Omental fat pad (tissue), 4 donors: Measurements from ENCODE around the gene KCNC1. TPM values are rescaled to one million over a fixed set of nuclear protein-coding genes. Genes with fewer than 3 reads are reported as not detected.

Experiments used
- ATAC-seq: fragments of 150-250 bp; one replicate; pipeline ENCODE4 v1.9.1; 2016; ENCODE audit warnings: mild to moderate bottlenecking, moderate library complexity; ENCODE audit not compliant: low FRiP score
- DNase-seq: peaks from one replicate; pipeline ENCODE4 v3.0.0-alpha.2; 2019; ENCODE audit warnings: low spot score
- total RNA-seq, 4 donors: library from RNA; depleted of rRNA; stranded (reverse); fragments of >200 nt; gene quantifications; one replicate each; pipeline ENCODE4 v1.1.0, GENCODE V29; 2016
- TF ChIP-seq, protein P1 (sequence below), 3 donors: fragments of 450-650 bp; IDR thresholded peaks; one replicate each; pipeline ENCODE4 v1.5.1; 2016 to 2017; ENCODE audit warnings: antibody characterized with exemption in 3 of 3, mild to moderate bottlenecking in 3 of 3, moderate library complexity in 2 of 3

The KCNC1 gene
- total RNA-seq, 4 donors from 2014 or later: not detected

GRCh38 chr11:17768547-17768946, 34.0 kb downstream of the KCNC1 start:
- TF ChIP-seq, protein P1, sequence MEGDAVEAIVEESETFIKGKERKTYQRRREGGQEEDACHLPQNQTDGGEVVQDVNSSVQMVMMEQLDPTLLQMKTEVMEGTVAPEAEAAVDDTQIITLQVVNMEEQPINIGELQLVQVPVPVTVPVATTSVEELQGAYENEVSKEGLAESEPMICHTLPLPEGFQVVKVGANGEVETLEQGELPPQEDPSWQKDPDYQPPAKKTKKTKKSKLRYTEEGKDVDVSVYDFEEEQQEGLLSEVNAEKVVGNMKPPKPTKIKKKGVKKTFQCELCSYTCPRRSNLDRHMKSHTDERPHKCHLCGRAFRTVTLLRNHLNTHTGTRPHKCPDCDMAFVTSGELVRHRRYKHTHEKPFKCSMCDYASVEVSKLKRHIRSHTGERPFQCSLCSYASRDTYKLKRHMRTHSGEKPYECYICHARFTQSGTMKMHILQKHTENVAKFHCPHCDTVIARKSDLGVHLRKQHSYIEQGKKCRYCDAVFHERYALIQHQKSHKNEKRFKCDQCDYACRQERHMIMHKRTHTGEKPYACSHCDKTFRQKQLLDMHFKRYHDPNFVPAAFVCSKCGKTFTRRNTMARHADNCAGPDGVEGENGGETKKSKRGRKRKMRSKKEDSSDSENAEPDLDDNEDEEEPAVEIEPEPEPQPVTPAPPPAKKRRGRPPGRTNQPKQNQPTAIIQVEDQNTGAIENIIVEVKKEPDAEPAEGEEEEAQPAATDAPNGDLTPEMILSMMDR (IDR thresholded peaks at IDR 0.05): no peak
- ATAC-seq (no peak), DNase-seq (no peak)

- no peak for DNase-seq
- ATAC-seq: no peak
- TF ChIP-seq, protein P1 (IDR thresholded peaks at IDR 0.05): no peak
These were observed 34.6 kb downstream of the KCNC1 start for GRCh38 chr11:17769218-17769617.

- TF ChIP-seq, protein P1 (IDR thresholded peaks at IDR 0.05): no peak
- no peak for ATAC-seq
- DNase-seq: no peak
These were observed 35.6 kb downstream of the KCNC1 start for GRCh38 chr11:17770048-17770652.

DNA sequence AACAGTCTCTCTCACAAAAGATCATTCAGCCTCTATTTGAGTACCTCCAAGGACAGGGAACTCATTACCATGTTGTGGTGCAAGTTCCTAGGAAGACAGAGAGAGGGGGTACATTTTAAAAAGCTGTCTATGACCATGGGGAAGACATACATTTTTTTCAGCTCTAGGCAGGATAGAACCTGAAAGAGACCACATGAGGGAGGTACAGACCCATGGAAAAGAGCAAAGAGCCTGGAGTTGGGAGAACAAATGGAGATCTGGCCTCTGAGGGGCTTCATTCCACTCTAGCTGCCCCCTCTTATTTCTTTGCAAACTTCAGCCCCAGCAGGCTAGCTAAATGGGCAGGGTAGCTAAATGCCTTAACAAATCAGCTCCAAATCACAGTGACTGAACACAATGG, 36.3 kb downstream of the KCNC1 start:
- TF ChIP-seq, protein P1 (IDR thresholded peaks at IDR 0.05): no peak
- DNase-seq: no peak
- ATAC-seq: no peak

GRCh38 chr11:17771415-17771814, 36.8 kb downstream of the KCNC1 start:
- TF ChIP-seq, protein P1 (IDR thresholded peaks at IDR 0.05): no peak
- no peak for ATAC-seq
- no peak for DNase-seq

DNA sequence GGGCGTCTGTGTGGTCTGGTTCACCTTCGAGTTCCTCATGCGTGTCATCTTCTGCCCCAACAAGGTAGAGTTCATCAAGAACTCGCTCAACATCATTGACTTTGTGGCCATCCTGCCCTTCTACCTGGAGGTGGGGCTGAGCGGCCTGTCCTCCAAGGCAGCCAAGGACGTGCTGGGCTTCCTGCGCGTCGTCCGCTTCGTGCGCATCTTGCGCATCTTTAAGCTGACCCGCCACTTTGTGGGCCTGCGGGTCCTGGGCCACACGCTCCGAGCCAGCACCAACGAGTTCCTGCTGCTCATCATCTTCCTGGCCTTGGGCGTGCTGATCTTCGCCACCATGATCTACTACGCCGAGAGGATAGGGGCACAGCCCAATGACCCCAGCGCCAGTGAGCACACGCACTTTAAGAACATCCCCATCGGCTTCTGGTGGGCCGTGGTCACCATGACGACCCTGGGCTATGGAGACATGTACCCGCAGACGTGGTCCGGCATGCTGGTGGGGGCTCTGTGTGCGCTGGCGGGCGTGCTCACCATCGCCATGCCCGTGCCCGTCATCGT, 37.3 kb downstream of the KCNC1 start:
- ATAC-seq (no peak), DNase-seq (no peak)
- TF ChIP-seq, protein P1 (IDR thresholded peaks at IDR 0.05): no peak
